Choroid plexus epithelial cell (primary cell): Measurements from ENCODE around the gene KIF19.

Experiments used
- DNase-seq: peaks from one replicate; pipeline ENCODE4 v3.0.0-alpha.2; 2010; ENCODE audit warnings: low read depth
- H3K4me3 ChIP-seq: 2 replicates; pipeline ENCODE4 v1.5.1; 2011; ENCODE audit warnings: low read depth, mild to moderate bottlenecking, control low read depth, low read length, moderate library complexity
- TF ChIP-seq, protein P1 (sequence below): conservative IDR thresholded peaks from 2 replicates; pipeline ENCODE4 v1.5.1; 2011; ENCODE audit warnings: low read depth, mild to moderate bottlenecking, control low read depth, inconsistent platforms, low read length, moderate library complexity

The KIF19 gene

DNA sequence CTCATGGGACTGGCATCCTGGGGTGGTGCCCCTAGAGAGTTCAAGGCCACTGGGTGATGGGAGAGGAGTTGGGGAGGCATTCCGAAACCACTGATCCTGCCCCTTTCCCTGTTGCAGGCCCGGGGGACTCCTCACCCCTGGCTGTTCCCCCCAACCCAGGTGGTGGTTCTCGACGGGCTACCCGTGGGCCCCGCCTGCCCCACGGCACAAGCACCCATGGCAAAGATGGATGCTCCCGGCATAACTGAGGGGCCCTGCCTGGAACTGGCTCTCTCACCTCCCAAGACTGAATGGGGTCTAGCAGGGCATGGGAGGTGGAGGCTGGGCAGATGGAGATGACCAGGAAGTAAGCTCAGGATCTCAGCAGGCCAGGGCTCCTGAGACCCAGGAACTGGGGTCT lies 29.0 kb downstream of the KIF19 start:
- H3K4me3 ChIP-seq, result no peak overlapping the region
- DNase-seq, result no peak
- TF ChIP-seq, protein P1, sequence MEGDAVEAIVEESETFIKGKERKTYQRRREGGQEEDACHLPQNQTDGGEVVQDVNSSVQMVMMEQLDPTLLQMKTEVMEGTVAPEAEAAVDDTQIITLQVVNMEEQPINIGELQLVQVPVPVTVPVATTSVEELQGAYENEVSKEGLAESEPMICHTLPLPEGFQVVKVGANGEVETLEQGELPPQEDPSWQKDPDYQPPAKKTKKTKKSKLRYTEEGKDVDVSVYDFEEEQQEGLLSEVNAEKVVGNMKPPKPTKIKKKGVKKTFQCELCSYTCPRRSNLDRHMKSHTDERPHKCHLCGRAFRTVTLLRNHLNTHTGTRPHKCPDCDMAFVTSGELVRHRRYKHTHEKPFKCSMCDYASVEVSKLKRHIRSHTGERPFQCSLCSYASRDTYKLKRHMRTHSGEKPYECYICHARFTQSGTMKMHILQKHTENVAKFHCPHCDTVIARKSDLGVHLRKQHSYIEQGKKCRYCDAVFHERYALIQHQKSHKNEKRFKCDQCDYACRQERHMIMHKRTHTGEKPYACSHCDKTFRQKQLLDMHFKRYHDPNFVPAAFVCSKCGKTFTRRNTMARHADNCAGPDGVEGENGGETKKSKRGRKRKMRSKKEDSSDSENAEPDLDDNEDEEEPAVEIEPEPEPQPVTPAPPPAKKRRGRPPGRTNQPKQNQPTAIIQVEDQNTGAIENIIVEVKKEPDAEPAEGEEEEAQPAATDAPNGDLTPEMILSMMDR, result no peak

DNA sequence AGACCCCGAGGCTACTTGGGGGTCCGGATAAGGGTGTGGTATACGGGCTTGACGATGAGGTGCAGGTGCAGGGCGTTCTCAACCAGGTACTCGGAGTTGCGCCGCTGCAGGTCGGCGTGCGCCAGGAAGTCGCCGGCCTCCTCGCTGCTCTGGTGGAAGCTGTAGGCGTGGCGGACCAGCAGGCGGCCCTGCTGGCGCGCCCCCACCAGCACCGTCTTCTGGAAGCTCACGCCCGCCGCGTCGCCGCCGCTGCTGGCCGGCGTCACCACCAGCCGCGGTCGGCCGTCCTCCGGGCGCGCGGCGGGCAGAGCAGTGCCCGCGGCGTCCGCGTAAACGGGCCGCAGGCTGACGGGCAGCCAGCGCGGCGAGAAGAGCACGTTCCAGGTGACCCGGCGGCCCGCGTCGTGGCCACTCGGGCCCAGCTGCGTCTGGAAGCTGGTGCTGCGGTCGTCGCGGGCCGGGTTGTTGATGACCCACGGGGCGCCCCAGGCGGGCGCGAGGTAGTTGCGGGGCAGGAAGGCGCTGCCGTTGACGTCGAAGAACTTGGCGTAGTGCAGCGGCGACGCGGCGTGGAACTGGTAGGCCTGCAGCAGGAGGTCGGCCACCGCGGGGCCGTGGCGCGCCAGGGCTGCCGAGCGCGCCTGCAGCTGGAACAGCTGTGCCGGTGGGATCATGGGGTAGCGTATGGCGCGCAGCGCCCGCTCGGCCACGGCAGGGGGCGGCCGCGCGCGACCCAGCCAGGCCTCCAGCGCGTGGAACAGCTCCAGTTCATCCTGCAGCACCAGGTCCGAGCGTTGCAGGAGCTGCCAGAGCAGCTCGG lies 30.8 kb downstream of the KIF19 start:
- H3K4me3 ChIP-seq, result no peak overlapping the region
- TF ChIP-seq, protein P1, result no peak
- DNase-seq, result no peak

DNA sequence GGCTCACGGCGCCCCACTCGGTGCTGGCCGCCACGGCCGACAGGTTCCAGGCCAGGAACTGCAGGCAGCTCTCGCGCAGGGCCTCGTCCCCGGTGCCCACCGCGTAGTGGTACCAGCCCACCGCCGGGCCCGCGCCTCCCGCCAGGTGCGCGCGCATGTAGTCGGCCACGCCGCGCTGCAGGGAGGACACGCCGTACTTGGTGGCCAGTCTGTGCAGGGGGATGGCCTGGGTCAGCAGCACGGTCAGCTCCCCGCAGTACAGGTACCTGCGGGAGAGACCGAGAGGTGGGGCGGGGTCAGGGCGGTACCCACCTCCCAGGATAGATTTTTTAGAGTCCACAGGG lies 31.4 kb downstream of the KIF19 start:
- no peak overlapping the region for H3K4me3 ChIP-seq
- DNase-seq, result no peak
- TF ChIP-seq, protein P1, result no peak

DNA sequence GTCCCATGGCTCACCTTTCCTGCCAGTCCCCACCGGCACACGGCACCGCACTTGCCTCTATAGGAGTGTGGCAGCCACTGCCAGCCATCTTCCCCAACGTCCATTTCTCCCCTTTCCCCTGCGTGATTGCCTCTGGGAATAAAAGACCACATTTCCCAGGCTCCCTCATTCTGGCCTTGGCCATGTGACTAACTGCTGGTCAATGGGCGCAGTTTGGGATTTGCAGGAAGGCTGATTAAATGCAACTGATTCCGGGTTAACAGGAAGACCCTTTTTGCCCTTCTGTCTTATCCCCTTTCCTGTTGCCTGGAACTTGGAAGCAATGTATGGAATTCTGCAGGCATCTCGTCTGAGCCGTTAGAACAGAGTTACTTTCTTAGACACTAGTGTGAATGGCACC lies 32.7 kb downstream of the KIF19 start:
- no peak overlapping the region for H3K4me3 ChIP-seq
- DNase-seq, result no peak
- TF ChIP-seq, protein P1, result no peak

DNA sequence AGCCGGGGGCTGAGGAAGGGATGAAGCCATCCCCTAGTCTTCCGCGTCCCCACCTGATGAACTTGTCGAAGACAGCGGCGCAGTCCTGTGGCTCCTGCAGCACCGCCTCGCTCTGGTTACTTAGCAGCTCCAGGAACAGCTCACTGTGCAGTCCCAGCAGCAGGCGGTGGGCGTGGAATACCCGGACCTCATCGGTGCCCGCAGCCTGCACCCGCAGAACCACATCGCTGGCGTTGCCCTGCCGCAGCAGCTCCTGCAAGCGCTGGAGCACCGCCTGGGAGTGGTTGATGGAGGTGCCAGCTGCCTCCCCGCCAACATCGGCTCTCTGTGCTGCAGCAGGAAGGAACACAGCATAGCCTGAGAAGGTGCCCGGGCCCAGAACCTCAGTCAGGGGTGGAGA lies 33.9 kb downstream of the KIF19 start:
- TF ChIP-seq, protein P1, result no peak
- H3K4me3 ChIP-seq, result no peak overlapping the region
- DNase-seq, result no peak

DNA sequence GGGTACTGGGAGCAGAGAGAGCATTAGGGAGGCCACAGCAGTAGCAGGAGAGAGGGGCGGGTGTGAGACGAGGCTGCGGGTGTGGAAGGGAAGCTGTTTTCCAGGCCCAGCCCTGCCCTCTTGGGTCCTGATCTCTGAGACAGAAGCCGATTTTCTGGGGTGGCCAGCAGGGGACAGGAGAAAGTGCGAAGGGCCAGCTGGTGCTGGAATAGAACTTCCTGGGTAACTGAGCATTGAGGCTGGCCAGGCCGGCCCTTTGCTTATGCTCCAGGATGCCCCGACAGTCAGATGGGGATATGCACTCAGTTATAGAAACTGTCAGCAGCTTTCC lies 34.8 kb downstream of the KIF19 start:
- no peak overlapping the region for H3K4me3 ChIP-seq
- TF ChIP-seq, protein P1, result no peak
- no peak for DNase-seq
